ENCODE results near the gene MTFR1L.

The MTFR1L gene

GRCh38 chr1:25792115-25792514 is 27.6 kb upstream of the MTFR1L start:
- DNase-seq: no peak

DNA sequence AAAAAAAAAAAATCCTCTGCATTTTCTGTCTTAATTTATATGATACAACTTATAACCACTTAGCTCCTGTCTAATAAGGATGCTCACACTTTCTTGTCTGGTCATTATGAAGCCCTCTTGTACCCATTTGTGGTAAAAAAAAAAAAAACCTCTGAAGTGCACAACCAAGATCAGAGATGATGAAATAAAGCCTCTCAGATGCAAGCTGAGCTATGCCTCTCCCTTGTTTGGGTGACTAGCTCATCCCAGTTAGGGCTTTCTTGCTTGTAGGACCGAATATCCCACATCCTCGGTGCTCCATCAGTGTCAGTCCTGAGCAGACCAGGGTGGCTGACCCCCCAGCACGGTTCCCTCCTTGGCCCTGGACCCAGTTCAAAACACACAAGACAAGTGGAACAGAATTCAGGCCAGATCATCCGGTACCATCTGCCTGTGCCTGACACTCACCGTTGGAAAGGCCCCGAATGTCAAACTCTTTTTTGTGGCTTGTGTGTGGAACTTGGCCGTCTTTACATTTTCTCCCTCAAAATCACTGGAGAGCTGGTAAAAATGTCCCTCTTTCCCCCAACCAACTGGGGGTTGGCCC is 26.1 kb upstream of the MTFR1L start:
- no peak for DNase-seq

- DNase-seq: no peak
These were observed 25.4 kb upstream of the MTFR1L start for GRCh38 chr1:25794325-25794724.

GRCh38 chr1:25795211-25795610 is 24.5 kb upstream of the MTFR1L start:
- no peak for DNase-seq

DNA sequence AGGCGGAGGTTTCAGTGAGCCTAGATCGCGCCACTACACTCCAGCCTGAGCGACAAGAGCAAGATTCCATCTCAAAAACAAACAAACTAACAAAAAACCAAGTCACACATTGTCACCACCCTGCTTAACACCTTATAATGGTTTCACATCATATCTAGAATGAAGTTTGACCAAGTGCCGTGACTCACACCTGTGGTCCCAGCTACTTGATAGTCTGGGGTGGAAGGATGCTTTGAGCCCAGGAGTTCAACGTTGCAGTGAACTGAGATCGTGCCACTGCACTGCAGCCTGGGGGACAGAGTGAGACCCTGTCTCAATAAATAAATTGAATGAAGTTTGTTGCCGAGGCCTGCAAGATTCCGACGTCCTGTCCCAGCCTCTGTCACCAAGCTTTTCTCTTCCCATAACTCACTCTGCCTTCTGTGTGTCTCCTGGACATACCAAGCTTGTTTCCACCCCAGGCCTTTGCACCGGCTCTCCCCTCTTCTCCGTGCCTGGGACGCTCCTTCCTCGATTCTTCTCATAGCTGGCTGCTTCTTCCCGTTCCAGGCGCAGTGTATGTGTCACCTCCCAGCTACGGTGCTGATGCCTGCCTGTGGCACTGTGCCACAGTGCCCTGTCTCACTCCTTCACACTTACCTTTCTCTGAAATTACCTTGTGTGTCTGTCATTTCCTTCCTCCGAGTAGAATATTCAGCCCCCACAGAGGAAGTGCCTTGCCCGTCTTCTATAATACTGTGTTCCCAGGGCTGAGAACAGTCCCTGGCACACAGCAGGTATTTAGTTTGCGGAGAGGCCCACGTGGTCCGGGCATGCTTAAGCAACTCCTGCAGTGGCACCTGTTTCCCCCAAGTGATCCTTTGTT is 23.6 kb upstream of the MTFR1L start:
- DNase-seq: no peak

GRCh38 chr1:25796811-25797458 is 22.8 kb upstream of the MTFR1L start:
- DNase-seq: peak; percentile 83

DNA sequence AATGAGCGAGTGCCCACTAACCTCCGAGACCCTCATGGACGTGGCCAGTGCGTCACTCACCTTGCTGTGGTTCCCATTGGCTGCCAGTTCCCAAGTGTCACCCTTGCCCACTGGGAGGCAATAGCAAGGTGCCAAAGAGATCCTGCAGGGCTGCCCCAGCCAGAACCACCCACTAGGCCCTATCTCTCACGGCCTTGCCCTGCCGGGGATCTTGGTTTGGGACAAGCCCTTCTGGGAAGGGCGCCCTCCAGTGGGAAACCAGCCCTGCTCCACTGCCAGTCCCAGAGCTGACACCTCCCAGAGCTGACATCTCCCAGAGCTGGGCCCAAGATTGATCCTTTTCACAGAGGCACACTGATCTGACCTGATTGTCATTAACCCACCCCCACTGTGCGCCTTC is 21.8 kb upstream of the MTFR1L start:
- peak; percentile 83 for DNase-seq

DNA sequence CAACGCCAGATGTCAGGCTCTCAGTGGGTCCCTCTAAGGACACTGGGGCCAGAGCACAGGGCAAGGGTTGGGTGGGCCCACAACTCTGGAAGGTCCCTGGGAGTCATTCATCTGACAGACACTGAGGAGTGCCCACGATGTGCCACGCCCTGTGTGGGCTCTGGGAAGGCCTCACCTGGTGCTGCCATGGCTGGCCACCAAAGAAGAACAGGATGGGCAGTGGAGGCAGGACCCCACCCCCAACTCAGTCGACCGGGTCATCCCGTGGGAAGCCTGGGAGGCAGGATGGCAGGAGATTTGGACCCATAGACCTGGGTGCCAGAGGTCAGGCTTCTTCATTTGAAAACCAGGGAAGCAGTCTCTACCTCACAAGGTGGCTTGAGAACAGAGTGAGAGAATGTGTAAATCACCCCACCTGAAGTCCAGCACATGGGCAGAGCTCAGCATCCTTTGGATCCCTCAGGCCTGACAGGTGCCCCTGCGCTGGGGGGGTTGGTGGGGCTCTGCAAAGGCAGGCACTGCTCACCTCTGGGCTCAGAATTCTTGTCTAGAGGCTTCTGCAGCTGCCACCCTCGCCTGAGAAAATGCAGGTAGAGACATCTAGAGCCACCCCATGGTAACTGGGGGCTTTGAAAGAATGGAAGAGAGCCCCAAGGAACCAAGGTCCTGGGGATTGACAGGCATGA is 20.9 kb upstream of the MTFR1L start:
- DNase-seq: no peak

DNA sequence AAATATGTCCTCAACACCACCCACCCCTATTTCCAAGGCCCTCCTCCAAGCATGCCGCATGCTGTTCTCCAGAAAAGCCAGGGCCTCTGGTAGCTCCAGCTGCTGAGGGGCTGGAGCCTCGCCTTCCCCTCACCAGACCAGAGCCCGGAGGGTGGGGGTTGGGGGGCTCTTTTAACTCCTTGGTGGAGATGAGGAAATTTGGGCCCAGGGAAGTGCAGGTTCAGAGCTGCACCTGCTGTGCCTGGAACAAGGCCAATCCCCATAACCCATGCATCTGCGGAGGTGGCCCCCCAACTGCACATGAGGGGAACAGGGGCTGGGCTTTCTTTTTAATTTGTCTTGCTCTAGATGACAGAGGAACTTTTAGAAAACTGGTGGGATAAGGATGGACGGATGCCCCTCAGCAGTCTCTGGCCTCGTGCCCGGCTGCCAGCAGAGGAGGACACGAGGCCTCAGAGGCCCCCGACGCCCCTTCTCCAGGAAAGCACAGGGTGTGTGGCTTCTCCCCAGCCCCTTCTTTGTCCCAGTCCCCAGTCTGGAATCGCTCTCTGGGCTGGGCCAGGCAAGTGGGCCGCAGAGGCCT is 20.3 kb upstream of the MTFR1L start:
- no peak for DNase-seq

- DNase-seq: peak; percentile 42
These were observed 19.6 kb upstream of the MTFR1L start, which contains the start of gene SELENON for GRCh38 chr1:25799935-25800702. SELENON (plus strand) TSS chr1:25800193; CDS start chr1:25800231, 38 bp downstream.

DNA sequence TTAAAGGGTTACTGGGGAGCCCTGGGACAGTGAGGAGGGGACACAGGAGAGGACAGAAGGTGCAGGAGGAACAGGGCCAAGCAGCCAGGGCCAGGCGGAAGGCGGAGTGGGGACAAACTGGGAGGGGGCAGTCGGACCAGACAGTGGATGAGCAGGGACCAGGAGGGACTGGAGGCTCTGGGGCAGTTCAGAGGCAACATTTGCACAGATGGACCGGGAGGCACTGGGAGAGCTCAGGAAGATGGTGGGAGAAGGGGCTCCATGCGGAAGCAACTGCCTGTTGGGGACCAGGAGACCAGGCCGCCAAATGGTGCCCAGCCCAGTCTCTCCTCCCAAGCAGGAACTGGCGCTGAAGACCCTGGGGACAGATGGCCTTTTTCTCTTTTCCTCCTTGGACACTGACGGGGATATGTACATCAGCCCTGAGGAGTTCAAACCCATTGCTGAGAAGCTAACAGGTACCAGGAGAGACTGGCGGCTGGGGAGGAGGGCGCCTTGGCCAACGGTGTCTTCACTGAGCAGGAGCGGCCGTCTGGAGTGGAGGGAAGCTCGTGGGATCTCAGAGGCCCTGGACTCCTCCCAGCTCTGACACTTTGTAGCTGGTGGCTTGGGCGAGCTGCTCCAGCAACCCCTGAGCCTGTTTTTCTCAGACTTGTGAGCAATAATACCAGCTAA is 18.9 kb upstream of the MTFR1L start:
- DNase-seq: no peak

DNA sequence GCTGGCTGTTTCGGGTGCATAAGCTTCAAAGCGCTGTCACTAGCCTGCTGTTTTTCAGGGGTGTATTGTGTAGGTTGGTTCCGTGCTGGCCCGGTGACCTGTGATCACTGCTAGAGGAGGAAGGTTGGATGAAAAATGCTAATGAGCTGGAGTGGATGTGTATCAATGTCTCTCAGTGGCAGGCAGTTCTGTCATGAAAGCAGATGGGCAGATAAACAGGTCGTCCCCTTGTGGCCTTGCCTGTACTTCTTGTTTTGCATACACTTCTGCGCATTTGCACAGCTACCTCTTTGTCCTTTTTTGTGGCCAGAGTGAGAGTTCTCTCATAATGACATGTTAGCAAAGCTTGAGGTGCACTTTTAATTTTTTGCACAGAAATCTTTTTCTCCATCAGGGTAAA is 16.8 kb upstream of the MTFR1L start:
- peak; percentile 52 for DNase-seq

- no peak for DNase-seq
These were observed 16.4 kb upstream of the MTFR1L start for GRCh38 chr1:25803368-25803767.

- no peak for DNase-seq
These were observed 15.3 kb upstream of the MTFR1L start for GRCh38 chr1:25804244-25804963.

DNA sequence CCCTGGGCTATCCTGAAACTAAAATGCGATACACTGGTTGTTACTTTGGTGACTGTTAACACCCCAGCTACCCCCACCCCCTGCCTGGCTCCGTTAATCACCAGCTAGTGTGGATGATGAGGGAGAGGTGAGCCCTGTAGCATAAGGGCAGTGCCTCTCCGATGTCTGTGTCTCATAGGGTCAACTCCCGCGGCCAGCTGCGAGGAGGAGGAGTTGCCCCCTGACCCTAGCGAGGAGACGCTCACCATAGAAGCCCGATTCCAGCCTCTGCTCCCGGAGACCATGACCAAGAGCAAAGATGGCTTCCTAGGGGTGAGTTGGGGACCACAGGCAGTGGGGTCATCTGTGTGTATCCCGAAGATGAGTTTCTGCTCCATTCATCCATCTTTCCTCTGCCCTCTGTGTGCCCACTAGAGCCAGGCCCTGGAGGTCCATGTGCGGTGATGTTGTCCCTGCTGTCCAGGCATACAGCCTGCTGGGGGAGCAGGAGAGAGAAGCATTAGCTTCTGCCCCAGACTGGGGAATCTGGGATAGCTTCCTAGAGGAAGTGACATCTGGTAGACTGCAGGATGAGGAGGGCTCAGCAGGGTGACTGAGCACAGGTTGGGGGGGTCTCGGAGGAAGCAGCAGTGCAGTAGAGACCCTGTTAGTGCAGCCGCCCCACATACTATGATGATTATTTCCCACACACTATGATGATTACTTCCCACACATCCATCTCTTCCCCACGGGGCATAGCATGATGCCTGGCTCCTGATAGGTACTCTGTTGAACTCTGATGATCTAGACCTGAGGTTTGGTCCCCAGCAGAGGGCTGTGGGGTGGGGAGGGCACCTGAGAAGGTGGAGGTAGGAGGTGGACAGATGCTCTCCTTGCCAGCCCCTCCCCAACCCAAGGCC is 14.5 kb upstream of the MTFR1L start:
- no peak for DNase-seq

DNA sequence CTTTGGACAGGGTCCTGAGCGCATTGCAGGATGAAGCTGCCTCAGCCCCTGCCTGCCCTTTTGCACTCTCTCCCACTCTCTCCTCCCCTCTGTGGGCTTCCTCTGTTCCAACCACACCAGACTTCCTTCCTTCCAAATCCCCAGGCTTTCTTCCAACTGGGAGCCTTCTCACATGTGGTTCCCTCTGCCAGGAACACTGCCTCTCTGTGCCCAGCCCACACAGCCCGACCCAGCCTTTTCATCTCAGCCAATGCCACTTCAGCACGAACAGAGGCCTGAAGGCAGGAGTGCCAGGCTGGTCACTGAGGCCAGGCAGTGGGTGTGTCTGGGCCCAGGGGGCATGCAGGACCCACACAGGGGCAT is 13.9 kb upstream of the MTFR1L start:
- DNase-seq: no peak

GRCh38 chr1:25806418-25806817 is 13.3 kb upstream of the MTFR1L start:
- DNase-seq: no peak

GRCh38 chr1:25807480-25808390 is 12.0 kb upstream of the MTFR1L start:
- DNase-seq: no peak
